Keratinocyte (primary cell): ENCODE results near the gene FAM118B. TPM values are rescaled to one million over a fixed set of nuclear protein-coding genes. Genes with fewer than 3 reads are reported as not detected.
"Not testable (repeated sequence)": the region's sequence is repeated elsewhere in the genome, so short reads cannot be mapped to it uniquely, and the experiment has no call there.

Source experiments
- DNase-seq: peaks from one replicate; pipeline ENCODE4 v3.0.0-alpha.2; 2011; ENCODE audit warnings: low read depth, missing footprints, low spot score
- FAIRE-seq: peaks from 2 replicates; lab custom pipeline; 2011; peaks lifted over from hg19 to GRCh38; lab: Jason Lieb, UNC
- H2AFZ ChIP-seq: 2 replicates; pipeline ENCODE4 v1.6.0; 2012; ENCODE audit warnings: low read length, control low read depth, inconsistent platforms; ENCODE audit not compliant: control insufficient read depth
- H3K27ac ChIP-seq: 2 replicates; pipeline ENCODE4 v1.5.1; 2011; ENCODE audit warnings: low read length; ENCODE audit not compliant: control insufficient read depth, insufficient read depth
- H3K27me3 ChIP-seq: 3 replicates; pipeline ENCODE4 v1.6.0; 2011; ENCODE audit warnings: low read length; ENCODE audit not compliant: control insufficient read depth, insufficient read depth; ENCODE audit errors: extremely low read depth
- H3K36me3 ChIP-seq, 2 experiments: 2 replicates in 1 of 2; 3 replicates in 1 of 2; pipeline ENCODE4 v1.5.1; 2011; ENCODE audit warnings: low read length in 2 of 2, mild to moderate bottlenecking in 1 of 2; ENCODE audit not compliant: control insufficient read depth in 2 of 2, insufficient read depth in 2 of 2; ENCODE audit errors: extremely low read depth in 1 of 2
- H3K4me1 ChIP-seq: 3 replicates; pipeline ENCODE4 v1.5.1; 2011; ENCODE audit warnings: low read length; ENCODE audit not compliant: control insufficient read depth, insufficient read depth; ENCODE audit errors: extremely low read depth
- H3K4me2 ChIP-seq: 3 replicates; pipeline ENCODE4 v1.6.0; 2011; ENCODE audit warnings: low read depth, low read length; ENCODE audit not compliant: control insufficient read depth, insufficient read depth; ENCODE audit errors: extremely low read depth
- H3K4me3 ChIP-seq, 3 experiments: fragments of 200-600 bp in 1 of 3; sonication (generic) in 1 of 3; 2 replicates in 2 of 3; 3 replicates in 1 of 3; pipeline ENCODE4 v1.5.1; 2011 to 2016; ENCODE audit warnings: low read length in 3 of 3, mild to moderate bottlenecking in 3 of 3, control low read depth in 2 of 3, inconsistent platforms in 1 of 3, low read depth in 1 of 3, mixed read lengths in 1 of 3, mixed run types in 1 of 3, moderate library complexity in 1 of 3; ENCODE audit not compliant: control insufficient read depth in 2 of 3, insufficient read depth in 2 of 3; ENCODE audit errors: extremely low read depth in 1 of 3
- H3K79me2 ChIP-seq: 2 replicates; pipeline ENCODE4 v1.6.0; 2012; ENCODE audit warnings: low read length; ENCODE audit not compliant: control insufficient read depth, insufficient read depth
- H3K9ac ChIP-seq: 3 replicates; pipeline ENCODE4 v1.6.0; 2011; ENCODE audit warnings: low read length; ENCODE audit not compliant: control insufficient read depth, insufficient read depth; ENCODE audit errors: extremely low read depth
- H3K9me1 ChIP-seq: 3 replicates; pipeline ENCODE4 v1.6.0; 2011; ENCODE audit warnings: low read length; ENCODE audit not compliant: control insufficient read depth, insufficient read depth; ENCODE audit errors: extremely low read depth
- H3K9me3 ChIP-seq: 2 replicates; pipeline ENCODE4 v1.5.1; 2012; ENCODE audit warnings: low read depth, low read length; ENCODE audit not compliant: control insufficient read depth
- H4K20me1 ChIP-seq: 3 replicates; pipeline ENCODE4 v1.6.0; 2011; ENCODE audit warnings: low read length; ENCODE audit not compliant: control insufficient read depth, insufficient read depth; ENCODE audit errors: extremely low read depth
- EZH2 ChIP-seq: IDR thresholded peaks from one replicate; pipeline ENCODE4 v1.6.1; 2012; ENCODE audit warnings: inconsistent platforms, mild to moderate bottlenecking, low read length, moderate library complexity
- dilution Hi-C: fragments of 300-500 bp; cut with MboI; formaldehyde crosslinking; loops from one replicate; pipeline ENCODE4 v1.7.0; 2020; ENCODE audit warnings: low sequenced_read_pairs; ENCODE audit not compliant: extremely low pct_ligation_motif_present
- polyA plus RNA-seq, 5 experiments: library from polyadenylated mRNA; depleted of rRNA in 3 of 5; stranded (reverse) in 3 of 5; stranded (forward) in 1 of 5; unstranded in 1 of 5; fragments of >200 nt; gene quantifications; 1 replicate in 1 of 5; 2 replicates in 3 of 5; 3 replicates in 1 of 5; pipeline versions ENCODE4 v1.2.1 to v1.2.3, GENCODE V29; 2011 to 2012; ENCODE audit warnings: missing spikeins in 2 of 5, low read depth in 1 of 5, low replicate concordance in 1 of 5
- TF ChIP-seq, protein P1 (sequence below), 3 experiments: IDR thresholded peaks in 1 of 3; conservative IDR thresholded peaks in 1 of 3; optimal IDR thresholded peaks in 1 of 3; 2 replicates in 2 of 3; 3 replicates in 1 of 3; pipeline versions ENCODE3 to v1.5.1; 2011; ENCODE audit warnings: low read length in 3 of 3, mild to moderate bottlenecking in 3 of 3, moderate library complexity in 2 of 3, control low read depth in 1 of 3, inconsistent platforms in 1 of 3; ENCODE audit not compliant: insufficient read depth in 2 of 3; ENCODE audit errors: extremely low read depth in 1 of 3

Gene FAM118B
- polyA plus RNA-seq, 1 donor (not counting 4 experiments of a cell fraction or from before 2014, with no cell fraction given) = 32.0 TPM

GRCh38 chr11:126253265-126253664, 41.7 kb downstream of the FAM118B start:
- peaks cover 3 to 11% of the 10 kb centered on the region in 2 experiments for H3K36me3 ChIP-seq
- H3K9me3 ChIP-seq = no peaks in the 10 kb centered on the region
- no peaks in the 10 kb centered on the region for H3K9me1 ChIP-seq
- dilution Hi-C loops = no loop called here
- H3K9ac ChIP-seq = no peak overlapping the region
- no peak overlapping the region for H2AFZ ChIP-seq
- no peak for TF ChIP-seq EZH2
- TF ChIP-seq, protein P1, sequence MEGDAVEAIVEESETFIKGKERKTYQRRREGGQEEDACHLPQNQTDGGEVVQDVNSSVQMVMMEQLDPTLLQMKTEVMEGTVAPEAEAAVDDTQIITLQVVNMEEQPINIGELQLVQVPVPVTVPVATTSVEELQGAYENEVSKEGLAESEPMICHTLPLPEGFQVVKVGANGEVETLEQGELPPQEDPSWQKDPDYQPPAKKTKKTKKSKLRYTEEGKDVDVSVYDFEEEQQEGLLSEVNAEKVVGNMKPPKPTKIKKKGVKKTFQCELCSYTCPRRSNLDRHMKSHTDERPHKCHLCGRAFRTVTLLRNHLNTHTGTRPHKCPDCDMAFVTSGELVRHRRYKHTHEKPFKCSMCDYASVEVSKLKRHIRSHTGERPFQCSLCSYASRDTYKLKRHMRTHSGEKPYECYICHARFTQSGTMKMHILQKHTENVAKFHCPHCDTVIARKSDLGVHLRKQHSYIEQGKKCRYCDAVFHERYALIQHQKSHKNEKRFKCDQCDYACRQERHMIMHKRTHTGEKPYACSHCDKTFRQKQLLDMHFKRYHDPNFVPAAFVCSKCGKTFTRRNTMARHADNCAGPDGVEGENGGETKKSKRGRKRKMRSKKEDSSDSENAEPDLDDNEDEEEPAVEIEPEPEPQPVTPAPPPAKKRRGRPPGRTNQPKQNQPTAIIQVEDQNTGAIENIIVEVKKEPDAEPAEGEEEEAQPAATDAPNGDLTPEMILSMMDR (optimal IDR thresholded peaks at IDR 0.05 in 1 of 3, IDR thresholded peaks at IDR 0.05 in 1 of 3, conservative IDR thresholded peaks at IDR 0.05 in 1 of 3; ENCODE audit: extremely low read depth in 1 of 3, insufficient read depth in 2 of 3, low read length in 3 of 3) = no peak
- no peak overlapping the region for H3K27ac ChIP-seq
- H4K20me1 ChIP-seq = no peaks in the 10 kb centered on the region
- FAIRE-seq (no peak), DNase-seq (no peak)
- H3K27me3 ChIP-seq = no peaks in the 10 kb centered on the region
- no peaks in the 10 kb centered on the region for H3K79me2 ChIP-seq
- H3K4me1 ChIP-seq = no peaks in the 10 kb centered on the region
- no peak overlapping the region for H3K4me3 ChIP-seq
- no peak overlapping the region for H3K4me2 ChIP-seq

DNA sequence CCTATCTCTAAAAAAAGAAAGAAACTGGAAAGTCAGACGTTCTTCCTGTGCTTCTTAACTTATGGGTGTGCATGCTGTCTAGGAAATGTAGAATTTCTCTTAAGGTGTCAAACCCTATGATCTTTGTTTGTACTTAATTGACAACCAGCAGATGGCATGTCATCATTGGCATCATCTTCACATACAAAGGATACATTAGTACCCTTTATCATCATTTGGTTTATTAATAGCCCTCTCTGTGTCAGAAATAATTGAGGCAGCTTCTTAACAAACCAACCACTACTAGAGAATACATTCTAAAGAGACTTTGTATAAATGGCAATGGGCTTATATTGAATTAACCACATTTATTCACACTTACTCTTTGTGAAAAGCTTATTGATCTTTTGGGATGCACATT, 43.2 kb downstream of the FAM118B start:
- no peak for DNase-seq

GRCh38 chr11:126255507-126255906, 43.9 kb downstream of the FAM118B start:
- FAIRE-seq, H3K4me1 ChIP-seq, H3K9me3 ChIP-seq, DNase-seq, H3K27me3 ChIP-seq, H3K79me2 ChIP-seq, H3K9ac ChIP-seq, H4K20me1 ChIP-seq, H3K4me2 ChIP-seq, dilution Hi-C loops, H2AFZ ChIP-seq, H3K4me3 ChIP-seq, H3K27ac ChIP-seq, H3K9me1 ChIP-seq: not testable (repeated sequence)
- peaks cover 3 to 11% of the 10 kb centered on the region in 2 experiments for H3K36me3 ChIP-seq

More for the DNA sequence above, 43.2 kb downstream of the FAM118B start:
- Histone ChIP-seq H3K27ac (no peak overlapping the region), H3K9me3 (no peaks in the 10 kb centered on the region), H3K4me2 (no peak overlapping the region), H2AFZ (no peak overlapping the region), H3K9me1 (no peaks in the 10 kb centered on the region), H3K9ac (no peak overlapping the region), H3K4me3 (no peak overlapping the region), H4K20me1 (no peaks in the 10 kb centered on the region), H3K4me1 (no peaks in the 10 kb centered on the region), H3K36me3 (peaks cover 3 to 11% of the 10 kb centered on the region in 2 experiments), H3K27me3 (no peaks in the 10 kb centered on the region), H3K79me2 (no peaks in the 10 kb centered on the region)
- dilution Hi-C loops = no loop called here
- TF ChIP-seq, protein P1 (optimal IDR thresholded peaks at IDR 0.05 in 1 of 3, IDR thresholded peaks at IDR 0.05 in 1 of 3, conservative IDR thresholded peaks at IDR 0.05 in 1 of 3; ENCODE audit: extremely low read depth in 1 of 3, insufficient read depth in 2 of 3, low read length in 3 of 3) = no peak
- no peak for TF ChIP-seq EZH2
- no peak for FAIRE-seq
